NCI-H146 (cell line): Measurements from ENCODE around the gene SSPN.
A peak's percentile ranks its signal among the peaks of the same experiment; 100 is the strongest.

Experiments
- DNase-seq: peaks from one replicate; lab custom pipeline; 2025; lab: John Stamatoyannopoulos, UW

The SSPN gene

GRCh38 chr12:26187014-26187798 lies 8.2 kb upstream of the SSPN start:
- no peak for DNase-seq

- no peak for DNase-seq
These were observed 7.2 kb upstream of the SSPN start for GRCh38 chr12:26188127-26188526.

- DNase-seq, result no peak
These were observed 6.7 kb upstream of the SSPN start for GRCh38 chr12:26188641-26189040.

GRCh38 chr12:26192142-26192541 lies 3.2 kb upstream of the SSPN start:
- DNase-seq, result no peak

- no peak for DNase-seq
These were observed 1.8 kb upstream of the SSPN start for GRCh38 chr12:26193539-26193938.

- DNase-seq, result peak; percentile 24
These were observed 458 bp downstream of the SSPN start for GRCh38 chr12:26195641-26196420.

- DNase-seq, result no peak
These were observed 996 bp downstream of the SSPN start for GRCh38 chr12:26196421-26196716.

- no peak for DNase-seq
These were observed 2.5 kb downstream of the SSPN start for GRCh38 chr12:26197832-26198231.

- no peak for DNase-seq
These were observed 3.4 kb downstream of the SSPN start for GRCh38 chr12:26198742-26199141.

- DNase-seq, result no peak
These were observed 7.9 kb downstream of the SSPN start for GRCh38 chr12:26203167-26203780.

- DNase-seq, result no peak
These were observed 9.4 kb downstream of the SSPN start for GRCh38 chr12:26204612-26205289.

GRCh38 chr12:26205298-26205697 lies 9.9 kb downstream of the SSPN start:
- DNase-seq, result no peak

- DNase-seq, result no peak
These were observed 10.6 kb downstream of the SSPN start for GRCh38 chr12:26205941-26206340.

- DNase-seq, result no peak
These were observed 16.0 kb downstream of the SSPN start for GRCh38 chr12:26211331-26211730.

- no peak for DNase-seq
These were observed 17.0 kb downstream of the SSPN start for GRCh38 chr12:26212396-26212795.

GRCh38 chr12:26212988-26213387 lies 17.6 kb downstream of the SSPN start:
- DNase-seq, result no peak

- DNase-seq, result no peak
These were observed 18.7 kb downstream of the SSPN start for GRCh38 chr12:26214121-26214520.

GRCh38 chr12:26219736-26220135 lies 24.4 kb downstream of the SSPN start:
- no peak for DNase-seq

- no peak for DNase-seq
These were observed 29.3 kb downstream of the SSPN start for GRCh38 chr12:26224657-26225056.

- DNase-seq, result no peak
These were observed 30.7 kb downstream of the SSPN start for GRCh38 chr12:26226122-26226521.

- DNase-seq, result peak; percentile 44
These were observed 31.4 kb downstream of the SSPN start for GRCh38 chr12:26226629-26227360.

GRCh38 chr12:26227361-26227745 lies 32.0 kb downstream of the SSPN start:
- no peak for DNase-seq
